GM12864 (cell line): ENCODE data around the gene TRAPPC2B.
A peak's percentile ranks its signal among the peaks of the same experiment; 100 is the strongest.

Experiments used
- DNase-seq: peaks from one replicate; pipeline ENCODE4 v3.0.0-alpha.2; 2011; ENCODE audit warnings: low read depth
- H3K4me3 ChIP-seq: 2 replicates; pipeline ENCODE4 v1.5.1; 2011; ENCODE audit warnings: mild to moderate bottlenecking, low read depth, low read length, control low read depth
- TF ChIP-seq, protein P1 (sequence below): IDR thresholded peaks from 2 replicates; pipeline ENCODE4 v1.5.1; 2011; ENCODE audit warnings: low read depth, mild to moderate bottlenecking, moderate library complexity, low read length, control low read depth, inconsistent platforms; ENCODE audit errors: missing control alignments

The TRAPPC2B gene

GRCh38 chr19:57321751-57322150, 41.6 kb upstream of the TRAPPC2B start:
- H3K4me3 ChIP-seq: peak overlapping the region; percentile 83; the same call in 1 of the 2 replicates
- TF ChIP-seq, protein P1, sequence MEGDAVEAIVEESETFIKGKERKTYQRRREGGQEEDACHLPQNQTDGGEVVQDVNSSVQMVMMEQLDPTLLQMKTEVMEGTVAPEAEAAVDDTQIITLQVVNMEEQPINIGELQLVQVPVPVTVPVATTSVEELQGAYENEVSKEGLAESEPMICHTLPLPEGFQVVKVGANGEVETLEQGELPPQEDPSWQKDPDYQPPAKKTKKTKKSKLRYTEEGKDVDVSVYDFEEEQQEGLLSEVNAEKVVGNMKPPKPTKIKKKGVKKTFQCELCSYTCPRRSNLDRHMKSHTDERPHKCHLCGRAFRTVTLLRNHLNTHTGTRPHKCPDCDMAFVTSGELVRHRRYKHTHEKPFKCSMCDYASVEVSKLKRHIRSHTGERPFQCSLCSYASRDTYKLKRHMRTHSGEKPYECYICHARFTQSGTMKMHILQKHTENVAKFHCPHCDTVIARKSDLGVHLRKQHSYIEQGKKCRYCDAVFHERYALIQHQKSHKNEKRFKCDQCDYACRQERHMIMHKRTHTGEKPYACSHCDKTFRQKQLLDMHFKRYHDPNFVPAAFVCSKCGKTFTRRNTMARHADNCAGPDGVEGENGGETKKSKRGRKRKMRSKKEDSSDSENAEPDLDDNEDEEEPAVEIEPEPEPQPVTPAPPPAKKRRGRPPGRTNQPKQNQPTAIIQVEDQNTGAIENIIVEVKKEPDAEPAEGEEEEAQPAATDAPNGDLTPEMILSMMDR: no peak
- no peak for DNase-seq

DNA sequence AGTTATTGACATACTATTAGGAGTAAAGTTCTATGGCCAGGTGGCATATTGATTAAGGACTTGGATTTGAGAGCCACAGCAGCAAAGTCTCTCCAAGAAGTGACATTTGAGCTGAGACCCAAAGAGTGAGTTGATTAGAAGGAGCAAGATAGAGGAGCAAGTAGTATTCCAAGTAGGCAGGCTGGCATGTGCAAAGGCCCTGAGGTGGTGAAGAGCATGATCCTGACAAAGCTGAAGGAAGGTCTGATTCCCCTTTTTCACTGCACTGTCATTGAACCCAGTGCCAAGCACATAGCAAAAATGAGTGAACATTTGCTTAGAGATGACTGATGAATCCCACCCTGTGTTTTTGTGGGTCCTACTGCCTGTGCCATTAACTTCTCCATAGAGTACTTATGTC, 38.4 kb upstream of the TRAPPC2B start:
- no peak for DNase-seq
- TF ChIP-seq, protein P1: no peak
- H3K4me3 ChIP-seq: no peak overlapping the region

GRCh38 chr19:57327993-57328392, 35.4 kb upstream of the TRAPPC2B start:
- H3K4me3 ChIP-seq: no peak overlapping the region
- DNase-seq: no peak
- TF ChIP-seq, protein P1: no peak

DNA sequence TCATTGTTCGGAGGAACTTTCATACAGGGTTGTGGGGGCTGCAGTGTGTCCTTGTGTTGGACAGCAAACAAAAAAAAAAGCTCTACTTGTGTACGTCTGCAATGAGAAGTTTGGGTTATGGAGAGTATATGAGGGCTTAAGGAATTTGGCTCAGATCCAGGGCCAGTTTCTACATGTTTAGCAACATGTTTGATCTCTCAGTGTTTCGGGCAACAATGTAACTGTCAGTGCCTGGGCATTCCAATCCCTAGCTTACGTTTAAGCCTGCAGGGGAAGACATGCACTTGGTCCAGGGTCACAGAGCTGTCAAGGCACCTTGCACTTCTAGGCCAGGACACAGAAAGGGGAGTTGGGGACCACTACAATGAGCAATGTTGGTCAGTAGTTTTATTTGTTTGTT, 29.2 kb upstream of the TRAPPC2B start:
- no peak overlapping the region for H3K4me3 ChIP-seq
- TF ChIP-seq, protein P1: no peak
- no peak for DNase-seq

- TF ChIP-seq, protein P1: no peak
- H3K4me3 ChIP-seq: no peak overlapping the region
- no peak for DNase-seq
Measured at GRCh38 chr19:57338877-57339276, 24.5 kb upstream of the TRAPPC2B start.

- DNase-seq: no peak
- no peak overlapping the region for H3K4me3 ChIP-seq
- TF ChIP-seq, protein P1: no peak
Measured at GRCh38 chr19:57342582-57342981, 20.8 kb upstream of the TRAPPC2B start.

DNA sequence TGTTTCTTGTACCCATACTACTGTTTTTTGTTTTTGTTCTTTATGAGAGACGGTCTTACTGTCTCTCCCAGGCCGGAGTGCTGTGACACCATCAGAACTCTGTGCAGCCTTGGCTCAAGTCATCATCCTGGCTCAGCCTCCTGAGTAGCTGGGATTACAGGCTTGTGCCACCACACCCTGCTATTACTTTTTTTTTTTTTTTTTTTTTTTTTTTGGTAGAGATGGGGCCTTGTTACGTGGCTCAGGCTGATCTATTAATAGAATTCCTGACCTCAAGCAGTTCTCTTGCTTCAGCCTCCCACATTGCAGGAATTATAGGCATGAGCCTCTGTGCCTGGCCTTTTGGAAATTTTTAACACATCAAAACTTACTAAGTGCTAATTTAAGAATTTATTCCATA, 15.2 kb upstream of the TRAPPC2B start:
- no peak for DNase-seq
- TF ChIP-seq, protein P1: no peak
- H3K4me3 ChIP-seq: no peak overlapping the region
